T-helper 1 cell treated with Interleukin-12 subunit alpha and Interleukin-12 subunit beta and Interleukin-4 antibody, amounts not matched to agents 30 μg/mL and 1 μg/mL, for 36 hours (primary cell): ENCODE data around the gene SETBP1.

Experiments
- H3K27ac Mint-ChIP-seq: one replicate; pipeline ENCODE4 v1.8.0; 2021; ENCODE audit warnings: mild to moderate bottlenecking, mixed read lengths
- H3K27me3 Mint-ChIP-seq: one replicate; pipeline ENCODE4 v1.8.0; 2021; ENCODE audit warnings: low read depth, mixed read lengths
- H3K36me3 Mint-ChIP-seq: one replicate; pipeline ENCODE4 v1.8.0; 2021; ENCODE audit warnings: low read depth, mixed read lengths
- H3K4me1 Mint-ChIP-seq: one replicate; pipeline ENCODE4 v1.8.0; 2021; ENCODE audit warnings: low read depth, mixed read lengths
- H3K4me3 Mint-ChIP-seq: one replicate; pipeline ENCODE4 v1.8.0; 2021; ENCODE audit warnings: mild to moderate bottlenecking, moderate library complexity, mixed read lengths
- H3K9me3 Mint-ChIP-seq: one replicate; pipeline ENCODE4 v1.8.0; 2021; ENCODE audit warnings: mixed read lengths

Gene SETBP1

GRCh38 chr18:44898498-44898897, 217.8 kb downstream of the SETBP1 start:
- Mint-ChIP-seq H3K9me3 (no peaks in the 10 kb centered on the region), H3K27me3 (peaks cover 20% of the 10 kb centered on the region), H3K4me1 (peaks cover 23% of the 10 kb centered on the region), H3K36me3 (peaks cover 4% of the 10 kb centered on the region), H3K27ac (no peak overlapping the region), H3K4me3 (no peak overlapping the region)

GRCh38 chr18:44899832-44900231, 219.1 kb downstream of the SETBP1 start:
- Mint-ChIP-seq H3K9me3 (no peaks in the 10 kb centered on the region), H3K27ac (no peak overlapping the region), H3K4me3 (no peak overlapping the region), H3K4me1 (peaks cover 17% of the 10 kb centered on the region), H3K27me3 (peaks cover 27% of the 10 kb centered on the region), H3K36me3 (peaks cover 1% of the 10 kb centered on the region)

- Mint-ChIP-seq H3K27ac (no peak overlapping the region), H3K4me3 (no peak overlapping the region), H3K4me1 (peaks cover 13% of the 10 kb centered on the region), H3K36me3 (no peaks in the 10 kb centered on the region), H3K27me3 (peaks cover 29% of the 10 kb centered on the region), H3K9me3 (no peaks in the 10 kb centered on the region)
Measured at GRCh38 chr18:44900627-44901026, 219.9 kb downstream of the SETBP1 start.

- peaks cover 32% of the 10 kb centered on the region for H3K27me3 Mint-ChIP-seq
- H3K27ac Mint-ChIP-seq, result no peak overlapping the region
- no peak overlapping the region for H3K4me3 Mint-ChIP-seq
- H3K9me3 Mint-ChIP-seq, result no peaks in the 10 kb centered on the region
- H3K4me1 Mint-ChIP-seq, result peaks cover 12% of the 10 kb centered on the region
- no peaks in the 10 kb centered on the region for H3K36me3 Mint-ChIP-seq
Measured at GRCh38 chr18:44901283-44901682, 220.6 kb downstream of the SETBP1 start.

GRCh38 chr18:44903327-44903726, 222.6 kb downstream of the SETBP1 start:
- H3K4me3 Mint-ChIP-seq, result no peak overlapping the region
- peaks cover 35% of the 10 kb centered on the region for H3K27me3 Mint-ChIP-seq

GRCh38 chr18:44904768-44905167, 224.1 kb downstream of the SETBP1 start:
- H3K9me3 Mint-ChIP-seq, result no peaks in the 10 kb centered on the region
- H3K4me1 Mint-ChIP-seq, result peaks cover 16% of the 10 kb centered on the region
- no peak overlapping the region for H3K4me3 Mint-ChIP-seq
- H3K27ac Mint-ChIP-seq, result no peak overlapping the region
- H3K27me3 Mint-ChIP-seq, result peaks cover 37% of the 10 kb centered on the region
- no peaks in the 10 kb centered on the region for H3K36me3 Mint-ChIP-seq

More at GRCh38 chr18:44903327-44903726, 222.6 kb downstream of the SETBP1 start:
- Mint-ChIP-seq H3K36me3 (no peaks in the 10 kb centered on the region), H3K4me1 (peaks cover 11% of the 10 kb centered on the region), H3K9me3 (no peaks in the 10 kb centered on the region), H3K27ac (no peak overlapping the region)

- Mint-ChIP-seq H3K36me3 (peaks cover 2% of the 10 kb centered on the region), H3K27me3 (peaks cover 34% of the 10 kb centered on the region), H3K4me3 (no peak overlapping the region), H3K4me1 (peaks cover 17% of the 10 kb centered on the region), H3K27ac (no peak overlapping the region), H3K9me3 (no peaks in the 10 kb centered on the region)
Measured at GRCh38 chr18:44909191-44909719, 228.6 kb downstream of the SETBP1 start.

GRCh38 chr18:44911260-44911659, 230.6 kb downstream of the SETBP1 start:
- H3K9me3 Mint-ChIP-seq, result no peaks in the 10 kb centered on the region
- peaks cover 28% of the 10 kb centered on the region for H3K27me3 Mint-ChIP-seq
- no peak overlapping the region for H3K4me3 Mint-ChIP-seq
- H3K36me3 Mint-ChIP-seq, result peaks cover 3% of the 10 kb centered on the region
- H3K27ac Mint-ChIP-seq, result no peak overlapping the region
- H3K4me1 Mint-ChIP-seq, result peaks cover 12% of the 10 kb centered on the region

GRCh38 chr18:44911773-44912172, 231.1 kb downstream of the SETBP1 start:
- peaks cover 3% of the 10 kb centered on the region for H3K36me3 Mint-ChIP-seq
- H3K9me3 Mint-ChIP-seq, result no peaks in the 10 kb centered on the region
- peaks cover 25% of the 10 kb centered on the region for H3K27me3 Mint-ChIP-seq
- no peak overlapping the region for H3K4me3 Mint-ChIP-seq
- no peak overlapping the region for H3K27ac Mint-ChIP-seq
- H3K4me1 Mint-ChIP-seq, result peaks cover 12% of the 10 kb centered on the region

GRCh38 chr18:44912740-44913478, 232.2 kb downstream of the SETBP1 start:
- no peak overlapping the region for H3K4me3 Mint-ChIP-seq
- H3K27me3 Mint-ChIP-seq, result peaks cover 22% of the 10 kb centered on the region
- H3K36me3 Mint-ChIP-seq, result peaks cover 3% of the 10 kb centered on the region
- H3K9me3 Mint-ChIP-seq, result no peaks in the 10 kb centered on the region
- no peak overlapping the region for H3K27ac Mint-ChIP-seq
- H3K4me1 Mint-ChIP-seq, result peaks cover 11% of the 10 kb centered on the region

GRCh38 chr18:44914028-44914427, 233.3 kb downstream of the SETBP1 start:
- Mint-ChIP-seq H3K4me1 (peaks cover 8% of the 10 kb centered on the region), H3K4me3 (no peak overlapping the region), H3K27me3 (peaks cover 16% of the 10 kb centered on the region), H3K36me3 (peaks cover 3% of the 10 kb centered on the region), H3K27ac (no peak overlapping the region), H3K9me3 (no peaks in the 10 kb centered on the region)

- Mint-ChIP-seq H3K9me3 (no peaks in the 10 kb centered on the region), H3K27ac (no peak overlapping the region), H3K27me3 (peaks cover 16% of the 10 kb centered on the region), H3K4me3 (no peak overlapping the region), H3K4me1 (peaks cover 3% of the 10 kb centered on the region), H3K36me3 (peaks cover 3% of the 10 kb centered on the region)
Measured at GRCh38 chr18:44915213-44915612, 234.5 kb downstream of the SETBP1 start.

GRCh38 chr18:44915661-44916060, 235.0 kb downstream of the SETBP1 start:
- H3K27me3 Mint-ChIP-seq, result peaks cover 16% of the 10 kb centered on the region
- no peaks in the 10 kb centered on the region for H3K9me3 Mint-ChIP-seq
- H3K27ac Mint-ChIP-seq, result no peak overlapping the region
- peaks cover 3% of the 10 kb centered on the region for H3K4me1 Mint-ChIP-seq
- H3K36me3 Mint-ChIP-seq, result peaks cover 3% of the 10 kb centered on the region
- H3K4me3 Mint-ChIP-seq, result no peak overlapping the region

- H3K27ac Mint-ChIP-seq, result no peak overlapping the region
- peaks cover 13% of the 10 kb centered on the region for H3K27me3 Mint-ChIP-seq
- H3K9me3 Mint-ChIP-seq, result no peaks in the 10 kb centered on the region
Measured at GRCh38 chr18:44916429-44917207, 235.9 kb downstream of the SETBP1 start.

More at GRCh38 chr18:44916429-44917207, 235.9 kb downstream of the SETBP1 start:
- no peak overlapping the region for H3K4me3 Mint-ChIP-seq
- peaks cover 3% of the 10 kb centered on the region for H3K36me3 Mint-ChIP-seq
- peaks cover 3% of the 10 kb centered on the region for H3K4me1 Mint-ChIP-seq
